IgD-negative memory B cell (primary cell): ENCODE results near the gene RNF144B. TPM values are rescaled to one million over a fixed set of nuclear protein-coding genes. Genes with fewer than 3 reads are reported as not detected.
"Not testable (repeated sequence)": the region's sequence is repeated elsewhere in the genome, so short reads cannot be mapped to it uniquely, and the experiment has no call there.

Experiments
- H3K27ac Mint-ChIP-seq, 3 donors: one replicate each; pipeline ENCODE4 v1.8.0; 2020 to 2022; ENCODE audit warnings: mild to moderate bottlenecking in 3 of 3, mixed read lengths in 3 of 3, moderate library complexity in 1 of 3
- H3K27me3 Mint-ChIP-seq: one replicate; pipeline ENCODE4 v1.8.0; 2021; ENCODE audit warnings: mixed read lengths
- H3K36me3 Mint-ChIP-seq: one replicate; pipeline ENCODE4 v1.8.0; 2020; ENCODE audit warnings: mild to moderate bottlenecking, mixed read lengths
- H3K4me1 Mint-ChIP-seq, 3 donors: one replicate each; pipeline ENCODE4 v1.8.0; 2020 to 2022; ENCODE audit warnings: mixed read lengths in 3 of 3, mild to moderate bottlenecking in 1 of 3
- H3K4me3 Mint-ChIP-seq, 4 donors: one replicate each; pipeline ENCODE4 v1.8.0; 2020 to 2022; ENCODE audit warnings: mild to moderate bottlenecking in 4 of 4, mixed read lengths in 4 of 4, moderate library complexity in 3 of 4
- H3K9me3 Mint-ChIP-seq, 3 donors: one replicate each; pipeline ENCODE4 v1.8.0; 2020 to 2021; ENCODE audit warnings: mixed read lengths in 3 of 3, mild to moderate bottlenecking in 1 of 3
- polyA plus RNA-seq: library from polyadenylated mRNA; unstranded; fragments of 300-500 nt; fragmentation: Illumina TruSeq; gene quantifications from one replicate; pipeline ENCODE4 v1.2.3, GENCODE V29; 2021

The RNF144B gene
- polyA plus RNA-seq, 1 donor from 2014 or later = 6.2 TPM

DNA sequence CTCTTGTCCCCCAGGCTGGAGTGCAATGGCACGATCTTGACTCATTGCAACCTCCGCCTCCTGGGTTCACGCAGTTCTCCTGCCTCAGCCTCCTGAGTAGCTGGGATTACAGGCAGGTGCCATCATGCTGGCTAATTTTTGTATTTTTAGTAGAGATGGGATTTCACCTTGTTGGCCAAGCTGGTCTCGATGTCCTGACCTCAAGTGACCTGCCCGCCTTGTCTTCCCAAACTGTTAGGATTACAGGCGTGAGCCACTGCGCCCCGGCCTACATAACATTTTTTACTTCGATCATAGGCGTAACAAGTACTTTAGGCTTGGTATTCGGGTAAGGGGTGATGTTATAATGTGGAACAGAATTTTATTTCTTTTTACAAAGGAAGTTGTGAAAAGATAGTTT, 22.5 kb downstream of the RNF144B start:
- H3K27ac Mint-ChIP-seq = peak overlapping the region in 1 of 3 donors; percentile 71
- H3K27me3 Mint-ChIP-seq, H3K4me3 Mint-ChIP-seq, H3K9me3 Mint-ChIP-seq, H3K36me3 Mint-ChIP-seq: not testable (repeated sequence)
- H3K4me1 Mint-ChIP-seq = peaks cover 22 to 34% (median 26%) of the 10 kb centered on the region in 3 donors

DNA sequence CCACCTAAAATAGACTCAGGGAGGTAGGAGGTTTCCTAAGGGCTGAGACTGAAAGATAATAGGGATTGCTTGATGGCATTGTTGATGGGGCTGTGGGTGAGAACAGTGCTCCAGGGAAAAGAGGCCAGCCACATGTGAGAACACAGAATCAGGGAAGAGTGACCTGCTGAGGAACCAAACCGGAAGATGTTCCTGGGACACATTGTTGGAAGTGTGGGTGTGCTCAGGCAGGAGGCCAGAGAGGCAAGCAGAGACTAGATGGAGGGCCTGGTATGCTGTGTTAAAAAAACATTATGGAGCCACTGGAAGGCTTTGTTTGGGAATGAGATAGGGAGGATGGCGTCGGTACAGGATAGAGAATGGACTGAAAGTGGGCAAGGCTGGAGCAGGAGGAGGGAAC, 23.3 kb downstream of the RNF144B start:
- H3K4me1 Mint-ChIP-seq = peaks cover 22 to 34% (median 26%) of the 10 kb centered on the region in 3 donors
- H3K9me3 Mint-ChIP-seq = peaks cover 0 to 6% (median 3%) of the 10 kb centered on the region in 3 donors
- no peak overlapping the region for H3K27ac Mint-ChIP-seq
- H3K4me3 Mint-ChIP-seq = peak overlapping the region in 1 of 4 donors; percentile 28
- H3K36me3 Mint-ChIP-seq = peaks cover 9% of the 10 kb centered on the region
- H3K27me3 Mint-ChIP-seq = no peaks in the 10 kb centered on the region

- Mint-ChIP-seq H3K36me3 (peaks cover 8% of the 10 kb centered on the region), H3K4me3 (peak overlapping the region in 2 of 4 donors; percentile 6 to 10), H3K9me3 (no peaks in the 10 kb centered on the region), H3K27ac (peak overlapping the region in 1 of 3 donors; percentile 1), H3K27me3 (no peaks in the 10 kb centered on the region), H3K4me1 (peaks cover 22 to 39% (median 24%) of the 10 kb centered on the region in 3 donors)
Measured at GRCh38 chr6:18412068-18412467, 24.9 kb downstream of the RNF144B start.

GRCh38 chr6:18412644-18413043, 25.5 kb downstream of the RNF144B start:
- Mint-ChIP-seq H3K4me1 (peaks cover 19 to 39% (median 24%) of the 10 kb centered on the region in 3 donors), H3K27ac (peak overlapping the region in 1 of 3 donors; percentile 32)

GRCh38 chr6:18413381-18413780, 26.2 kb downstream of the RNF144B start:
- Mint-ChIP-seq H3K36me3 (peaks cover 13% of the 10 kb centered on the region), H3K27ac (peak overlapping the region in 1 of 3 donors; percentile 32), H3K4me1 (peaks cover 19 to 39% (median 24%) of the 10 kb centered on the region in 3 donors), H3K4me3 (peak overlapping the region in 1 of 4 donors; percentile 85), H3K27me3 (no peaks in the 10 kb centered on the region), H3K9me3 (no peaks in the 10 kb centered on the region)

More at GRCh38 chr6:18412644-18413043, 25.5 kb downstream of the RNF144B start:
- Mint-ChIP-seq H3K36me3 (peaks cover 11% of the 10 kb centered on the region), H3K4me3 (no peak overlapping the region), H3K9me3 (no peaks in the 10 kb centered on the region), H3K27me3 (no peaks in the 10 kb centered on the region)

DNA sequence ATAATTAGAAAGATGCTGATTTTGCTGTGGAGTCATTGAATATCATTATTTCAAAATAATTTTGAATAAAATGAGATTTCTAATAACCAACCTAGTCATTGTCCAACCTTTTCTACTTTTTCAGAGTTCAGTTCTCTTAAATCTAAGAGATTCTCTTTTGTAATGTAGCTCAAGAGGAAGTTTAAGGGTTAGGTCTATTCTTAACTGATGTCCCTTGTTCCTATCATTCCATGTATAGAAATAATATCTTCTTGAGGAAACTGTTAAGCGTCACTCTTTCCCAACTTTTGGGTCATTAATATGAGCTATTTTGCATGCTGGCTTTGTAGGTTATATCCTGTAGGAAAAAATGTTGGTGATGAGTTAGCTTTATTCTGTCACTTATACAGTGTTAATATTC, 27.0 kb downstream of the RNF144B start:
- H3K27ac Mint-ChIP-seq = no peak overlapping the region
- peak overlapping the region in 1 of 4 donors; percentile 85 for H3K4me3 Mint-ChIP-seq
- no peaks in the 10 kb centered on the region for H3K9me3 Mint-ChIP-seq
- peaks cover 19 to 43% (median 21%) of the 10 kb centered on the region in 3 donors for H3K4me1 Mint-ChIP-seq
- H3K36me3 Mint-ChIP-seq = peaks cover 8% of the 10 kb centered on the region
- H3K27me3 Mint-ChIP-seq = no peaks in the 10 kb centered on the region

DNA sequence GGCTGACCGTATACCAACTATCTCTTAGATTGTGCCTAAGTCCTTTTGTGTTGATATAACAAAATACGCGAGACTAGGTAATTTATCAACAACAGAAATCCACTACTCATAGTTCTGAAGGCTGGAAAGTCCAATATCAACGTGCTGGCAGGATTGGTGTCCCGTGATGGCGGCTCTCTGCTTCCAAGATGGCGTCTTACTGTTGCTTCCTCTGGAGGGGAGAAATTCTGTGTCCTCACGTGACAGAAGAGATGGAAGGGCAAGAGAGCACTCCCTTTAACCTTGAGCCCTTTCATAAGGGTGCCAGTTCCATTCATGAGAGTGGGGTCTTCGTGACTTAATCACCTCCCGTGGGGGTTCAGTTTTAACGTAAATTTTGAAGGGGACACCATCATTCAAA, 28.1 kb downstream of the RNF144B start:
- Mint-ChIP-seq H3K36me3 (peaks cover 8% of the 10 kb centered on the region), H3K9me3 (no peaks in the 10 kb centered on the region), H3K4me1 (peaks cover 19 to 43% (median 20%) of the 10 kb centered on the region in 3 donors), H3K4me3 (no peak overlapping the region), H3K27me3 (no peaks in the 10 kb centered on the region), H3K27ac (no peak overlapping the region)

- Mint-ChIP-seq H3K9me3 (no peaks in the 10 kb centered on the region), H3K4me1 (peaks cover 14 to 38% (median 19%) of the 10 kb centered on the region in 3 donors), H3K27me3 (no peaks in the 10 kb centered on the region), H3K36me3 (peaks cover 8% of the 10 kb centered on the region), H3K27ac (no peak overlapping the region), H3K4me3 (no peak overlapping the region)
Measured at GRCh38 chr6:18415671-18416340, 28.7 kb downstream of the RNF144B start.

DNA sequence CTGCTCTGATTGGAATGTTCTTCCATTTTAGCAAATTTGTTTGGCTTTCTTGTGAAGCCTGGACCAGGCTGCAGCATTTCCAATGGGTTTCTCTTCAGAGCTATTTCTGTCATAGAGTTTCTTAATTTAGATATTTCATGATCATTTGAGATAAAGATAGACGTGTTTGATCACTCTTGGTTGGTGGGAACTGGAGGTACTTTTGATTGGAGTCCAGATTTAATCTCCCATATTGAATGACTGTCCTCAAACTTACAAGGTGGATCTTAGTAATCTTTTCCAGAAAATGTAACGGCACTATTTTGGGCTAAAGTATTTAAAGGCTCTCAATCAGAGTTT, 29.2 kb downstream of the RNF144B start:
- Mint-ChIP-seq H3K4me1 (peaks cover 14 to 38% (median 19%) of the 10 kb centered on the region in 3 donors), H3K36me3 (peaks cover 8% of the 10 kb centered on the region), H3K27ac (no peak overlapping the region), H3K4me3 (no peak overlapping the region), H3K27me3 (no peaks in the 10 kb centered on the region), H3K9me3 (no peaks in the 10 kb centered on the region)

- Mint-ChIP-seq H3K9me3 (no peaks in the 10 kb centered on the region), H3K36me3 (peaks cover 11% of the 10 kb centered on the region), H3K4me1 (peaks cover 7 to 19% (median 12%) of the 10 kb centered on the region in 3 donors), H3K27me3 (no peaks in the 10 kb centered on the region), H3K4me3 (no peak overlapping the region), H3K27ac (no peak overlapping the region)
Measured at GRCh38 chr6:18420328-18420727, 33.2 kb downstream of the RNF144B start.

DNA sequence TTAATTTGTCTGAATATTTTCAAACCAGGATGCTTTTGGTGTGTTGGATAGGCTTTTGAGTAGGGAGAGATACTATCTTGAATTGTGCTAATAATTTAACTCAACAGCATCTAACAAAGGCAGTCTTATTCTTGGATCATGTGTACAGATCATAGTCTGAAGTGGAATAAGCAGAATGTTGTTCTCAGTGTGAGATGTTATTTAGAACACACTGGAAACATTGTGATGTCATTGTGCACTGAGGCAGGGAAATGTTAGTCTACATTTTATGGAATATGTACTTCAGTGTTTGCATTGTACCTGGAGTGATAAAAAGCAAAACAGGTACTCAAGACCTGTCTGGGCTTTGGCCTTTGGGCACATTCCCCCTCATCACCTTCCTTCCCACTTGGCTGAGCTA, 35.0 kb downstream of the RNF144B start:
- Mint-ChIP-seq H3K36me3 (peaks cover 10% of the 10 kb centered on the region), H3K27ac (no peak overlapping the region), H3K4me1 (peaks cover 7 to 15% (median 14%) of the 10 kb centered on the region in 3 donors), H3K9me3 (no peaks in the 10 kb centered on the region), H3K4me3 (no peak overlapping the region), H3K27me3 (no peaks in the 10 kb centered on the region)

- H3K9me3 Mint-ChIP-seq = no peaks in the 10 kb centered on the region
- H3K27ac Mint-ChIP-seq = no peak overlapping the region
- no peaks in the 10 kb centered on the region for H3K27me3 Mint-ChIP-seq
- peaks cover 7 to 15% (median 14%) of the 10 kb centered on the region in 3 donors for H3K4me1 Mint-ChIP-seq
- H3K36me3 Mint-ChIP-seq = peaks cover 11% of the 10 kb centered on the region
- H3K4me3 Mint-ChIP-seq = no peak overlapping the region
Measured at GRCh38 chr6:18423426-18423825, 36.3 kb downstream of the RNF144B start.

- H3K4me1 Mint-ChIP-seq = peaks cover 7 to 15% (median 9%) of the 10 kb centered on the region in 3 donors
- peak overlapping the region in 1 of 3 donors; percentile 19 for H3K27ac Mint-ChIP-seq
- no peak overlapping the region for H3K4me3 Mint-ChIP-seq
- no peaks in the 10 kb centered on the region for H3K27me3 Mint-ChIP-seq
- no peaks in the 10 kb centered on the region for H3K9me3 Mint-ChIP-seq
- H3K36me3 Mint-ChIP-seq = peaks cover 11% of the 10 kb centered on the region
Measured at GRCh38 chr6:18424201-18424600, 37.1 kb downstream of the RNF144B start.

DNA sequence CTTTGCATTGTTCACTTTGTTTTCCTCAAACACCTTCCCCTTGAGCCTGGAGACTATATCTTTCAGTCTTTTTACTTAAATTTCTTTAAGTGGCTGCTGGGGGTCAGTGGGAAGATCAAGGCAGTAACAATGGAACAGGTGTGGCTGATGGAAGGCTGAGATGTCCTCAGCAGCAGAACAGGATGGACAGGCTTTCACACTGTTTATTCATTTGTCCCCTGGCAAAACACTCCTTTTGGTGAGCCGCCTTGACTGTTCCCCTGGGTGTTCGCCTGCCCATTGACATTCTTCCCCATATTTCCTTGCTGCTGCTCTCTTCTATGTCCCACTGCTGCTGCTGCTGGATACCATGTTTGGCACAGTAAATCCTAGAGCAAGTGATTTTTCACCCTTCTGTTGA, 38.1 kb downstream of the RNF144B start:
- H3K36me3 Mint-ChIP-seq = peaks cover 11% of the 10 kb centered on the region

DNA sequence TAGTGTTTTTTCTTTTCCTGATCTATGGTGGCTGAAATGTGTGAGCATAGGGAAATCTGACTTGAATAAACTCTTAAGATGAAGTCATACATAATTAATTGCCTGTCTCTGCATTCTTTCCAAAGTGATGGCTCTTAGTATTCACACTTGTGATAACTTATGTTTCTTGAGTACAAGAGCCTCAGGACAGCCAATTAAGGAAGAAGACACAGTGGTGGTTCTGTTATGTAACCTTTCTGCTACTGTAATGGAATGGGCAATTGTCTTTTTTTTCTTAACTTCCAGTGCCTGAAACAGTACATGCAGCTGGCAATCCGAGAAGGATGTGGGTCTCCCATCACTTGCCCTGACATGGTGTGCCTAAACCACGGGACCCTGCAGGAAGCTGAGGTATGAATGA, 40.1 kb downstream of the RNF144B start:
- Mint-ChIP-seq H3K4me3 (no peak overlapping the region), H3K9me3 (no peaks in the 10 kb centered on the region), H3K27ac (no peak overlapping the region), H3K36me3 (peaks cover 10% of the 10 kb centered on the region), H3K27me3 (no peaks in the 10 kb centered on the region), H3K4me1 (peaks cover 4 to 6% (median 5%) of the 10 kb centered on the region in 3 donors)

More for the DNA sequence above, 38.1 kb downstream of the RNF144B start:
- peaks cover 4 to 8% (median 5%) of the 10 kb centered on the region in 3 donors for H3K4me1 Mint-ChIP-seq
- no peak overlapping the region for H3K27ac Mint-ChIP-seq
- H3K9me3 Mint-ChIP-seq = no peaks in the 10 kb centered on the region
- H3K27me3 Mint-ChIP-seq = no peaks in the 10 kb centered on the region
- no peak overlapping the region for H3K4me3 Mint-ChIP-seq
